OCI-LY1 (cell line): ENCODE measurements around the gene SYCP1.

Experiments
- EZH2 ChIP-seq: fragments of 200-600 bp; sonication (generic), shearing (Covaris generic); IDR thresholded peaks from 2 replicates; pipeline ENCODE4 v1.8.0; 2017; ENCODE audit warnings: borderline replicate concordance, mixed run types, mild to moderate bottlenecking, antibody characterized with exemption, low read length, moderate library complexity, mixed read lengths
- TF ChIP-seq, protein P1 (sequence below): fragments of 200-600 bp; sonication (generic), shearing (Covaris generic); IDR thresholded peaks from 2 replicates; pipeline ENCODE4 v1.5.1; 2017; ENCODE audit warnings: mild to moderate bottlenecking, antibody characterized with exemption, low read length, moderate library complexity, mixed read lengths

DNA sequence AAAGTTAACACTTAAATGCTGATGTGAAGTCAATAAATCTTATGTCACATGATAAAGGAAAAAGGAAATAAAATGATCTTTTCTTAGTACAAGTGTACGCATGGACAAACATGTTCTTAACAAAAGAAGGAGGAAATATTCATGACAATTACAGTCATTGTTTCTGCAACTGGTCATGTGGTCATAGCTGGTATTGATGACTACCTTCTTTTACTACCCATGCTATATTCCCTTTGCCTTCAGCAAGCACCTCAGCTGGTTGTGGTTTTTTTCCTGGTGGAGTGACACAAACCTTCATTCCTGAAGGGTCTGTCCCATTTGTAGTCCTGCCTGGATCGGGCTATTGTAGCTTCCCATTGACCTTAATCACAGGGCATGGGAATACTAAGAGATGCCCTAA, 151.5 kb downstream of the SYCP1 start:
- TF ChIP-seq, protein P1, sequence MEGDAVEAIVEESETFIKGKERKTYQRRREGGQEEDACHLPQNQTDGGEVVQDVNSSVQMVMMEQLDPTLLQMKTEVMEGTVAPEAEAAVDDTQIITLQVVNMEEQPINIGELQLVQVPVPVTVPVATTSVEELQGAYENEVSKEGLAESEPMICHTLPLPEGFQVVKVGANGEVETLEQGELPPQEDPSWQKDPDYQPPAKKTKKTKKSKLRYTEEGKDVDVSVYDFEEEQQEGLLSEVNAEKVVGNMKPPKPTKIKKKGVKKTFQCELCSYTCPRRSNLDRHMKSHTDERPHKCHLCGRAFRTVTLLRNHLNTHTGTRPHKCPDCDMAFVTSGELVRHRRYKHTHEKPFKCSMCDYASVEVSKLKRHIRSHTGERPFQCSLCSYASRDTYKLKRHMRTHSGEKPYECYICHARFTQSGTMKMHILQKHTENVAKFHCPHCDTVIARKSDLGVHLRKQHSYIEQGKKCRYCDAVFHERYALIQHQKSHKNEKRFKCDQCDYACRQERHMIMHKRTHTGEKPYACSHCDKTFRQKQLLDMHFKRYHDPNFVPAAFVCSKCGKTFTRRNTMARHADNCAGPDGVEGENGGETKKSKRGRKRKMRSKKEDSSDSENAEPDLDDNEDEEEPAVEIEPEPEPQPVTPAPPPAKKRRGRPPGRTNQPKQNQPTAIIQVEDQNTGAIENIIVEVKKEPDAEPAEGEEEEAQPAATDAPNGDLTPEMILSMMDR, result no peak
- no peak for TF ChIP-seq EZH2
